DND-41 (cell line): ENCODE data around the gene CFAP58.

Experiments used
- ATAC-seq: fragments of 200-7000 bp; cut with Tn5 transposase; 3 replicates; pipeline ENCODE4 v1.9.1; 2021; ENCODE audit warnings: low read depth; ENCODE audit not compliant: insufficient read depth
- DNase-seq: peaks from one replicate; pipeline ENCODE4 v3.0.0-alpha.2; 2020
- H2AFZ ChIP-seq: 2 replicates; pipeline ENCODE4 v1.6.0; 2012; ENCODE audit warnings: low read depth, low read length
- H3K27ac ChIP-seq: 2 replicates; pipeline ENCODE4 v1.5.1; 2012; ENCODE audit warnings: low read length, inconsistent platforms
- H3K27me3 ChIP-seq: fragments of 200-600 bp; sonication (generic); 2 replicates; pipeline ENCODE4 v1.6.0; 2012; ENCODE audit warnings: low read length, mild to moderate bottlenecking, inconsistent platforms; ENCODE audit not compliant: insufficient read depth, poor library complexity
- H3K36me3 ChIP-seq: 2 replicates; pipeline ENCODE4 v1.5.1; 2012; ENCODE audit warnings: low read length, inconsistent platforms; ENCODE audit not compliant: insufficient read depth
- H3K4me1 ChIP-seq: 2 replicates; pipeline ENCODE4 v1.5.1; 2012; ENCODE audit warnings: mild to moderate bottlenecking, low read length; ENCODE audit not compliant: insufficient read depth
- H3K4me2 ChIP-seq: 2 replicates; pipeline ENCODE4 v1.6.0; 2012; ENCODE audit warnings: mild to moderate bottlenecking, moderate library complexity, low read length, inconsistent platforms; ENCODE audit not compliant: insufficient read depth
- H3K4me3 ChIP-seq, 2 experiments: fragments of 200-600 bp in 1 of 2; shearing (Covaris generic) in 1 of 2; 2 replicates each; pipeline ENCODE4 v1.5.1; 2012 to 2016; ENCODE audit warnings: inconsistent platforms in 2 of 2, low read length in 2 of 2, mild to moderate bottlenecking in 2 of 2, low read depth in 1 of 2, moderate library complexity in 1 of 2
- H3K79me2 ChIP-seq: 2 replicates; pipeline ENCODE4 v1.6.0; 2012; ENCODE audit warnings: low read length, inconsistent platforms; ENCODE audit not compliant: insufficient read depth
- H3K9ac ChIP-seq: 2 replicates; pipeline ENCODE4 v1.6.0; 2012; ENCODE audit warnings: low read depth, mild to moderate bottlenecking, inconsistent platforms, low read length, moderate library complexity
- H3K9me3 ChIP-seq: 2 replicates; pipeline ENCODE4 v1.5.1; 2012; ENCODE audit warnings: low read length, moderate library complexity, mild to moderate bottlenecking, inconsistent platforms; ENCODE audit not compliant: insufficient read depth, severe bottlenecking
- H4K20me1 ChIP-seq: 2 replicates; pipeline ENCODE4 v1.6.0; 2012; ENCODE audit warnings: low read length; ENCODE audit not compliant: insufficient read depth
- EZH2 ChIP-seq: IDR thresholded peaks from 3 replicates; pipeline ENCODE4 v1.6.1; 2012; ENCODE audit warnings: borderline replicate concordance, low read depth, mild to moderate bottlenecking, moderate library complexity, low read length, inconsistent platforms; ENCODE audit not compliant: severe bottlenecking
- TF ChIP-seq, protein P1 (sequence below): IDR thresholded peaks from 2 replicates; pipeline ENCODE4 v1.5.1; 2012; ENCODE audit warnings: borderline replicate concordance, low read length, moderate library complexity, mild to moderate bottlenecking; ENCODE audit not compliant: poor library complexity, severe bottlenecking; ENCODE audit errors: extremely low read depth

The CFAP58 gene

DNA sequence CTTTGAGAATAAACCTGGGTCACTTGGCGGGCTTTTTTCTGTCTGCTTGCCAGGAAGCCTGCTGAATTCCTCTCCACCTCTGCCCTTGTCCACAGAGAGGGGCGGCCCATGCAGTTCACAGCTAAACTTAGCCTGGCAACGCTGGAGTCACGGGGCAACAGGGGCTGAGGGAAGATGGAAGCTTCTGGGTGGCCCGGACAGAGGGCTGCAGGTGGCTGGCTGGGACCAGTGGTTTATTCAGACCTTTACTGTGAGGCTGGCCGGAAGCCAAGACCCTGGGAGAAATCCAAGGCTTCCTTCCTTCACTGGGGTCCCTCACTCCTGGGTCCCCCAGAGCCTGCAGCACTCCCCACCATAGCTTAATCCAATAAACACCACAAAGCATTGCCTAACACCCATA lies 32.4 kb upstream of the CFAP58 start:
- Histone ChIP-seq H2AFZ (no peak overlapping the region), H3K4me2 (no peak overlapping the region), H3K9ac (no peak overlapping the region), H3K27me3 (no peaks in the 10 kb centered on the region), H3K4me1 (no peaks in the 10 kb centered on the region), H3K79me2 (peaks cover 97% of the 10 kb centered on the region), H3K36me3 (peaks cover 5% of the 10 kb centered on the region; the same call in 1 of the 2 replicates), H3K4me3 (no peak overlapping the region), H3K27ac (no peak overlapping the region), H4K20me1 (peaks cover 96% of the 10 kb centered on the region), H3K9me3 (no peaks in the 10 kb centered on the region)
- TF ChIP-seq, protein P1, sequence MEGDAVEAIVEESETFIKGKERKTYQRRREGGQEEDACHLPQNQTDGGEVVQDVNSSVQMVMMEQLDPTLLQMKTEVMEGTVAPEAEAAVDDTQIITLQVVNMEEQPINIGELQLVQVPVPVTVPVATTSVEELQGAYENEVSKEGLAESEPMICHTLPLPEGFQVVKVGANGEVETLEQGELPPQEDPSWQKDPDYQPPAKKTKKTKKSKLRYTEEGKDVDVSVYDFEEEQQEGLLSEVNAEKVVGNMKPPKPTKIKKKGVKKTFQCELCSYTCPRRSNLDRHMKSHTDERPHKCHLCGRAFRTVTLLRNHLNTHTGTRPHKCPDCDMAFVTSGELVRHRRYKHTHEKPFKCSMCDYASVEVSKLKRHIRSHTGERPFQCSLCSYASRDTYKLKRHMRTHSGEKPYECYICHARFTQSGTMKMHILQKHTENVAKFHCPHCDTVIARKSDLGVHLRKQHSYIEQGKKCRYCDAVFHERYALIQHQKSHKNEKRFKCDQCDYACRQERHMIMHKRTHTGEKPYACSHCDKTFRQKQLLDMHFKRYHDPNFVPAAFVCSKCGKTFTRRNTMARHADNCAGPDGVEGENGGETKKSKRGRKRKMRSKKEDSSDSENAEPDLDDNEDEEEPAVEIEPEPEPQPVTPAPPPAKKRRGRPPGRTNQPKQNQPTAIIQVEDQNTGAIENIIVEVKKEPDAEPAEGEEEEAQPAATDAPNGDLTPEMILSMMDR, result no peak
- DNase-seq, result no peak
- no peak for ATAC-seq

DNA sequence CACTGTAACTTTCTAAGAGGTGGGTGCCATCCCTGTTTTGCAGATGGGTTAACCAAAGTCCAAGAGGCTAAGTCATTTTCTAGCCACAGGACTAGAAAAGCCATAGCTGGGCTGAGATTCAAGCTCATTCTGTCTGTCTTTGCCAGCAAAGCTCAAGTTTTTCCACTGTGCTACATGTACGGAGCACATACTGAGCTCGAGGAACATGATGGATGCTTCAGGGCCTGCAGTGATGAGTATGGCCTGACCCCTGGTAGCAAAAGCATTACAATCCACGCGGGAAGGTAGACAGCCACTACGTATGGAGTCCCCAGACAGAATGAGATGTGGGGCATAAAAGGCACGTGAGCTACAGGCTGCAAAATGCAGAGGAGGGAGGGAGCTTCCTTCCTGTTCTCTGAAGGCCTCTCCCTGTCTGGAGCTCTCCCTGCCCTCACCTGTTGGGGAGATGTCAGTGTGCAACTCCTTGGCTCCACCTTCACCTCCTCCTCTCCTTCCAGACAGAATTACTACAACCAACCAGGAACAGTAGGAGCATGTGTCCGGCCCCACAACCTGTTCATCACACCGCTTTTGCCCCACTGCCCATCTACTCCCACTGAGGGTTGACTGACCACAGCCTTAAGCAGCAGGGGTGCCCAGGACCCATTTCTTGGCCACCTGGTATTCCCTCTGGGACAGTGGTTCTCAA lies 31.8 kb upstream of the CFAP58 start:
- ATAC-seq, result no peak
- Histone ChIP-seq H3K36me3 (peaks cover 5% of the 10 kb centered on the region; the same call in 1 of the 2 replicates), H3K9ac (no peak overlapping the region), H3K27ac (no peak overlapping the region), H3K4me3 (no peak overlapping the region), H3K4me1 (no peaks in the 10 kb centered on the region), H3K9me3 (no peaks in the 10 kb centered on the region), H2AFZ (no peak overlapping the region), H4K20me1 (peaks cover 96% of the 10 kb centered on the region), H3K4me2 (no peak overlapping the region), H3K27me3 (no peaks in the 10 kb centered on the region), H3K79me2 (peaks cover 98% of the 10 kb centered on the region)
- DNase-seq, result no peak
- TF ChIP-seq EZH2, result no peak
- TF ChIP-seq, protein P1, result no peak

DNA sequence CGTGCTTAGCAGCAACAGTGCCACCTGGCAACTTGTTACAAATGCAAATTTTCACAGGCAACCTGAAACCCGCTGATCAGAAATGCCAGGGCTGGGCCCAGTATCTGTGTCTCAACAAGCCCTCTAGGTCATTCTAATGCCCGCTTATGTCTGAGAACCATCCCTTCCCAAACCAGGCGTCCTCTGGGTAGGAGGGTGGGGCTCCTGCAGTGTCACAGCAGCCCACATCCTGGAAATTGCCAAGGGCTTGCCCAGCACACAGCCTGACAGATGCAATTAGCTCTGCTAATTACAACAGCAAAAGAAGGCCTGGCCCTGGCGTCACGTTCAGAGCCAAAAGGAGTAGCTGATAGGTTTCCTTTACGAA lies 31.2 kb upstream of the CFAP58 start:
- Histone ChIP-seq H2AFZ (no peak overlapping the region), H4K20me1 (peaks cover 96% of the 10 kb centered on the region), H3K4me1 (no peaks in the 10 kb centered on the region), H3K36me3 (peaks cover 5% of the 10 kb centered on the region; the same call in 1 of the 2 replicates), H3K27ac (no peak overlapping the region), H3K27me3 (no peaks in the 10 kb centered on the region), H3K9me3 (no peaks in the 10 kb centered on the region), H3K79me2 (peaks cover 98% of the 10 kb centered on the region), H3K4me2 (no peak overlapping the region), H3K9ac (no peak overlapping the region), H3K4me3 (no peak overlapping the region)
- TF ChIP-seq EZH2, result no peak
- TF ChIP-seq, protein P1, result no peak
- ATAC-seq, result no peak
- DNase-seq, result no peak
